NCI-H510A treated with DMSO at 0.1 percent for 48 hours (cell line): ENCODE data around the gene ABCG2.
"Not testable (repeated sequence)": the region's sequence is repeated elsewhere in the genome, so short reads cannot be mapped to it uniquely, and the experiment has no call there.

ENCODE experiments used
- DNase-seq: peaks from one replicate; lab custom pipeline; 2025; lab: John Stamatoyannopoulos, UW

Gene ABCG2

DNA sequence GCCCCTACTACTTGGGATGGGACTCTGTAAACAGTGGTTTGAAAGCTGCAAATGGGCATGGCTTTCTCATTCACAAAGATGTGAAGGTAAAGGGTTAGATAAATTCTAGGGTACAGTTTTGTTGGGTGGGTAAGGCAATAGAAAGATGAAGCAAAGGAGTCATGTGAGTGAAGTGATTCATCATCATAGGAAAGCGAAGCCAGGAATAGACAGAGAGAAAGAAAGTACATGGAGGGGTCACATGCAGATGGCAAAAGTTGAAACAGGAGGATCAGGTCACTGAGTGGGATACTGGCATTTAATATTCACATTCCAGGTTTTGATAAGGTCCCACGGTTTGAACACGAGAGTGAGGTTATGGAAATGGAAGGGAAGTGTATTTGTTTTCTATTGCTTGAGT is 8.2 kb upstream of the ABCG2 start:
- DNase-seq: no peak

DNA sequence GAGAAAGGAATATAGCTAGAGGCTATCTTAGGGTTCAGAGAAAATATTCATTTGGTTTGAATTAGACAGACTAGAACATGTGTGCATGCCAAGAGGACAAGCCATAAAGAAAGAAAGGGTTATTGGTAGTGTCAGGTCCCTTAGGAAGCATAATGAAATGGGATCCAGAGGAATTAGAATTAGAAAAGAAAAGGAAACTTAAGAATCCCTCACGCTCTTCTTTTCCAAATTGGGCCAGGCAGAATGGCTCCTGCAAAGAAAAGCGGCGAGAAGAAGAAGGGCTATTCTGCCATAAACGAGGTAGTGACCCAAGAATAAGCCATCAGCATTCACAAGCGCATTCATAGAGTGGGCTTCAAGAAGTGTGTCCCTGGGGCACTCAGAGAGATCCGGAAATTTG is 4.9 kb upstream of the ABCG2 start:
- DNase-seq: no peak

DNA sequence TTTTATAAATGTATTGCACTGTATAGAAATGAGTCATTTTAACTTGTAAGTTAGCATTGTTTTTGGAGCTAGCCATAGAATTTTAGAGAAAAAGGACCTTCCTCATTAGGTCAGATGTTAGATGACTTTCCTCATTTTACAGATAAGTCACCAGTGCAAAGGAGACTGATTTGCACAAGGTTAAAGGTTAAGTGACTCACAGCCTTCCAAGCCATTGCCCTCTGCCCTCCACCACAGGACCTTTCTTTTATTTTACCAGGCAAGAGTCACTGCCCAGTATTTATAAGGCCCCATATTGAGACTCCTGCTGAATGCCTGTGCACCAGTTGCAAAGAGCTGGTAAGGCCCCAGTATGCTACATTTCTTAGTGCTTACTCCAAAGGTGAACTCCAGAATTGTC is 4.2 kb upstream of the ABCG2 start:
- DNase-seq: no peak

DNA sequence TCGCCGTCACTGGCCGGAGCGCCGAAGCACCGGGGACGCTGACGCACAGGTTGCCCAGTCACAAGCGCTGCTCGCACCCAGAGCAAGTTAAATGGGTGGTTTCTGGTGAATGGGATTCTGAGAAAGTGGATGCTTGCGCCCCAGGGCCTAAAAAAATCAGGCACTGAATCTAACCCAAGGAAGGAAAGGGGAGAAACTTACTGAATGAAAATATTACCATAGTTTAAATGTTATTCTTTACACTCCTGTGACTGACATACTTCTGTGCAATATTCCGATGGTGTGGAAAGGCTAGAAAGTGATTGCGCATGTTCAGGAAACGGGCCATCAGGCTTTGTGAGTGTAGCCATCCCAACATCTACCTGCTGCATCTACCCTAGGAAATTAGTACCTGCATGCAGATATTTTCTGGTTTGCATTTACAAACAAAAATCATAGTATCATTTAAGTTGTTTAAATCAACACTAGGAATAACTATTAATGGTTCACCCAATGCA is 838 bp upstream of the ABCG2 start:
- no peak for DNase-seq

DNA sequence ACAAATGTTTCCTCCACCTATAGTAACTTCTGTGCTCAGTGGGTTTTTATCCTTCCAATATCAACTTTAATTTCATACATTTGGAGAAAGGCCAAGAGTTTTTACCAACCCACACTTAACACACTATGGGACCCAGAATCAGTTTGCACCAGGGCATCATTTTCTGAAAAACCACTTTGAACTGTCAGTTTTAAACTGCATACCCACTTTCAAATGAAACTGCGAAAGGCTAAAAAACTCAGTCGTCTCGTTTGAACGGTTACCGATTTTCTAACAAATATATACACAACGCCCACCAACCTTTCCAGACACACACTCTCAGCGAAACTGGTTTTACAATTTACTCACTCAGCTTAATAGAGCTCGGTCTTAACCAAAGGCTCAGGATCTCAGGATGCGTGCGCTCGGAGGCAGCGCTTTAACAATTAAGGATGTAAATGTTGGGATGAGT is 376 bp downstream of the ABCG2 start:
- no peak for DNase-seq

DNA sequence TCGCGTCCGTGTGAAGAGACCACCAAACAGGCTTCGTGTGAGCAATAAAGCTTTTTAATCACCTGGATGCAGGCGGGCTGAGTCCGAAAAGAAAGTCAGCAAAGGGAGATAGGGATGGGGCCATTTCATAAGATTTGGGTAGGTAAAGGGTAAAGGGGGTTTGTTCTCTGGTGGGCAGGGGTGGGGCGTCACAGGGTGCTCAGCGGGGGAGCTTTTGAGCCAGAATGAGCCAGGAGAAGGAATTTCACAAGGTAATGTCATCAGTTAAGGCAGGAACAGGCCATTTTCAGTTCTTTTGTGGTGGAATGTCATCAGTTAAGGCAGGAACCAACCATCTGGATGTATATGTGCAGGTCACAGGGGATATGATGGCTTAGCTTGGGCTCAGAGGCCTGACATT is 6.1 kb downstream of the ABCG2 start:
- DNase-seq: not testable (repeated sequence)

DNA sequence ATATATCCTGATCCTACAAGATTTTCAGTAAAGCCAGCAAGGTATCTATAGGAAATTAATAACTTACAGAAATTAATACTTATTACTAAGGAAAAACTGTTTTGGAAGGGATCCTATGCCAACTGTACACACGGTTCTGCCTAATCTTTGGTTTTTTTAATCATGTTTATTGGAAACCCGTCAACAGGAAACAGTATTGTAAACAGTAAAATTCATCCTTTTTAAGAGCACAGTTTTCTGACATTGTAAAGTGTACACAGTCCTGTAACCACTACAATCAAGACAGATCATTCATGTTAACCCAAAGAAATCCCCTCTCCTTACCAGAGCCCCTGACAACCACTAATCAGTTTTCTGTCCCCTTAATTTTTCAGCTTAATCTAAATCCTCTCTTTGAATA is 9.9 kb downstream of the ABCG2 start:
- DNase-seq: no peak

- DNase-seq: no peak
Measured at GRCh38 chr4:88147799-88148217, 10.6 kb downstream of the ABCG2 start.

- no peak for DNase-seq
Measured at GRCh38 chr4:88146891-88147290, 11.5 kb downstream of the ABCG2 start.

GRCh38 chr4:88144866-88145300 is 13.6 kb downstream of the ABCG2 start:
- DNase-seq: no peak

DNA sequence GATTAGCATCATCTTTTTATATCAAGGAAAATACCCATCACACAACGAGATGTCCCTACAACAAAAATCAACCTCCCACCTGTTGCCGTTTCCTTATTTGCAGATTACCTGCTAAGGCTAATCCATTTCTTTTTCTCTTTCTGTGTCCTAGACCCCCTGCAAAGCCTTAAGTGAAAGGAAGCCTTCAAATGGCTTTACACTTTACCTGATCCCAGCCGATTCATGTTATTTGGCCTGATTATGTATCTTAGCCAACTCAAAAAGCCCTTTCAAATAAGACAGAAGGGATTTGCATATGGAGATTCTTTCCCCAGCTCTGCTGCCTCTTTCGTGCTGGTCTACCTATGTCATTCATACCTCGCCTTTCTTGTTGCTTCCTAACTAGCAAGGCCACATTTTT is 14.4 kb downstream of the ABCG2 start:
- DNase-seq: no peak

DNA sequence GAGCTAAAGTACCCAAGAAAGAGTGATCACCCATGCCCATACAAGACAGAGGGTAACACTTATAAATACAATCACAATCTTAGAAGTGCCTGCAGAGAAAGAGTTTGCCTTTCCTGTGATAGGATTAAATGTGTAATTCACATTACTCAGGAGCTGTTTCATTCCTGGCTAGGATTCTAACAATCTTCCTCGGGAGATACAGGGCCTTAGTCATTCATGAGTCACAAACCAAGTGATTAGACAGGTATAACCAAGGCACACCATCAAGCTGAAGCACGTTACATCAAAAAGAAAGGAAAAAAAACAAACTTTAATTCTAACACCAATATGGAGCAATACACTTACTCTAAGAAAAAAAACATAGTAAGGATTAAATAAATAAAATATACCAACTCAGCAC is 14.9 kb downstream of the ABCG2 start:
- no peak for DNase-seq

GRCh38 chr4:88138561-88138960 is 19.9 kb downstream of the ABCG2 start:
- no peak for DNase-seq

DNA sequence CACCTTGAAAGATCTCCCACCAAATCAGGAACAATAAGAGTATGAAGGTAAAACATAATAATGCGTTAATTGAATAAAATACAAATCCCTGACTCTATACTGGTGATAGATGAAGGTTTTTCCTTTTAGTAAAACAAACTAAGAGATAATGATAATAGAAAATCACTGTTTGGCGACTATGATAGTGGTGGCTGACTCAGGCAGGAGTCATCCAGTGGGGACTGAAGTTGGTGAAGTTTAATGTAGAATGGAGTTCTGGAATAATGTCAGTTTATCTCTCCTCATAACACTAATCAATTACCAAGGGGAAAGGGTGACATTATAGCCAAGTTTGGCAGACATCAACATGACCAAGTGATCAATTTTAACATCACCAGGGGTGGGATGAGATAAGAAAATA is 21.3 kb downstream of the ABCG2 start:
- no peak for DNase-seq

DNA sequence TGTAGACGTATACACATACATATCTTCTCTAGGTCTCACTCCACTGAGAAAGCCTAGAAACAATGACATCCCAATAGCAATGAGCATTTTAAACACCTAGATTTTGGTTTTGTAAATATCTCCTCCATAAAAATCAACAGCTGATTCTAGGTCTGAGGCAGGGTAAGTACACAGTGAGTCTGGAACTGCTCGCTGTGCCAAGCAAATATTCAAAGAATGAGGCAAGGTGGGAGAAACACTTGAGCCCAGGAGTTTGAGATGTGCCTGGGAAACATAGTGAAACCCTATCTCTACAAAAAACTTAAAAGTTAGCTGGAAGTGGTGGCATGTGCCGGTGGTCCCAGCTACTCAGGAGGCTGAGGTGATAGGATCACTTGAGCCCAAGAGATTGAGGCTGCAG is 22.2 kb downstream of the ABCG2 start:
- no peak for DNase-seq

GRCh38 chr4:88135356-88135663 is 23.1 kb downstream of the ABCG2 start:
- DNase-seq: no peak

GRCh38 chr4:88134536-88135355 is 23.7 kb downstream of the ABCG2 start:
- DNase-seq: no peak

- no peak for DNase-seq
Measured at GRCh38 chr4:88134111-88134510, 24.3 kb downstream of the ABCG2 start.

DNA sequence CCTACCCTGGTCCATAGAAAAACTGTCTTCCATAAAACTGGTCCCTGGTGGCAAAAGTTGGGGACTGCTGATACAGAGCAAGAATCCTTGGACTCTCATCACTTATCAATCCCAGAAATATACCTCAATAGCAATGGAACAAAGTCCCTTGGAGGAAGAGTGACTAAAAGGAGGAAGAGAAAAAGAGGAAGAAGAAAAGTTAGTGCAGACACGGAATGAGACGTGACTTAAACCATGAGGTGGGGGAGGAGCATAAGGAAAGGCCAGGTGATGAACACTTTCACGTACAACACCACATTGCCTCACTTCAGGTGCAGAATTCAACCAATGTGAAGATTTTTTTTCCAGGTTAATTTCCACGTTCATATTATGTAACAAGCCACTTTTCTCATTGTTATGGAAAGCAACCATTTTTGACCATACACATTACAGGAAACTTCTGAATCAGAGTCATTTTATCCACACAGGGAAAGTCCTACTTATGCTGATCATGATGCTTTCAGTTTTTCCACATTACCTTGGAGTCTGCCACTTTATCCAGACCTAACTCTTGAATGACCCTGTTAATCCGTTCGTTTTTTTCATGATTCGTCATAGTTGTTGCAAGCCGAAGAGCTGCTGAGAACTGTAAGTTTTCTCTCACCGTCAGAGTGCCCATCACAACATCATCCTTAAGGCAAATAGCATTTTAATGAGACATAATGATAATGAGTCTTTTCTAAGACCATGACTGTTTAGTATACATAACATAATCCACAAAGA is 27.7 kb downstream of the ABCG2 start:
- no peak for DNase-seq

DNA sequence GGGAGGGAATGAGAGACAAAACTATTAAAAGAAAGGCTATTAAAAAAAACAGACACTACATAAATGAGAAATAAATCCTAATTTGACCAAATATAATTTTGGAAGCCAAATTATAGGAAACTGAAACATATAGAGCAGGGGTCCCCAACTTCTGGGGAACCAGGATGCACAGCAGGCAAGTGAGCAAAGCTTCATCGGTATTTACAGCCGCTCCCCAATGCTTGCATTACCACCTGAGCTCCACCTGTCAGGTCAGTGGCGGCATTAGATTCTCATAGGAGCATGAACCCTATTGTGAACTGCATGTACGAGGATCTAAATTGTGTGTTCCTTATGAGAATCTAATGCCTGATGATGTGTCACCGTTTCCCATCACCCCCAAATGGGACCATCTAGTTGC is 28.4 kb downstream of the ABCG2 start:
- DNase-seq: no peak

DNA sequence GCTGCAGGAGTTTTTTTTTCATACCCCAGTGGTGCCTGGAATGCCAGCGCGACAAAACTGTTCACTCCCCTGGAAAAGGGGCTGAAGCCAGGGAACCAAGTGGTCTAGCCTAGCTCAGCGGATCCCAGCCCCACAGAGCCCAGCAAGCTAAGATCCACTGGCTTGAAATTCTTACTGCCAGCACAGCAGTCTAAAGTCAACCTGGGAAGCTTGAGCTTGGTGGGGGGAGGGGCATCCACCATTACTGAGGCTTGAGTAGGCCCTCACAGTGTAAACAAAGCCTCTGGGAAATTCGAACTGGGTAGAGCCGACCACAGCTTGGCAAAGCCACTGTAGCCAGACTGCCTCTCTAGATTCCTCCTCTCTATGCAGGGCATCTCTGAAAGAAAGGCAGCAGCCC is 36.2 kb downstream of the ABCG2 start:
- peak; percentile 58 for DNase-seq

DNA sequence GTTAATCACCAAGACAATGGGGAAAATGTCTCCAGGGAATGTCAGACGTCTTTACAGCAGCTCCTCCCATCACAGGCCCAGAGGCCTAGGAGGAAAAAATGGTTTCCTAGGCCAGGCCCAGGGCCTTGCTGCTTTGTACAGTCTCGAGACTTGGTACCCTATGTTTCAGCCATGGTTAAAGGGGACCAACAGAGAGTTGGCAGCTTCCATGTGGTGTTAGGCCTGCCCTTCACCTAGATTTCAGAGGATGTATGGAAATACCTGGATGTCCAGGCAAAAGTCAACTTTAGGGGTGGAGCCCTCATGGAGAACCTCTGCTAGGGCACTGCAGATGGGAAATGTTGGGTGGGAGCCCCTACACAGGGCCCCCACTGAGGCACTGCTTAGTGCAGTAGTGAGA is 38.5 kb downstream of the ABCG2 start:
- no peak for DNase-seq

GRCh38 chr4:88115587-88115986 is 42.9 kb downstream of the ABCG2 start:
- DNase-seq: no peak
